ENCODE data around the gene HIVEP1. TPM values are rescaled to one million over a fixed set of nuclear protein-coding genes. Genes with fewer than 3 reads are reported as not detected.

Gene HIVEP1
- total RNA-seq, 1 donor from 2014 or later = 15.2 TPM

GRCh38 chr6:12017876-12018401, 5.8 kb downstream of the HIVEP1 start:
- no peak for DNase-seq (ENCODE audit: low spot score)

DNA sequence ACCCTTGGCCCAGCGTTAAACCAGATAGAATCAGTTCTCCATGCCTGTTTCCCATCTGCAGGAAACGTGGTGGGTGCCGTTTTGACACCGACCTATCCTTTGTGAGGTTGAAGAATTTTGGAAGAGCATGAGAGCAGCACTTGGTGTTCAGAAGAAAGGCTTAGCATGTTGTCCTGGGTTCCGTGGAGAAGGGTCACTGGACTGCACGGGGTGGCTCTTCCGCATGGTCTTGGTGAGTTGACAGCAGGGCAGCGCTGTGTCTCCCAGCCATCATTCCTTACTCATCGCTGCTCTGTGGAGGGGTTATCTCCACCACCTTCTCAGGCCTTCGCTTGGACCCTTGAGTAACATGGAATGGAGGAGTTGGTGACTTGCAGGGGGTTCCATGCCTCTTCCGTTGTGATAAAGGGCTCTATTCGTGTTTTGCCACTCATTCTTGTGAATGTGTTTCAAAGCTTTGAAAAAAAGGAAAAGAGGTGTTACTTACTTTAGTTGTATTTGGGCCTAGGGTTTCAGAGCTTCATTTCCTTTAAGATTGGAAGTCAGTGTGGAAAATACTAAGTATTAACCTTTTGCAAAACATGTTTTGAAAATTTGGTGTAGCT, 8.2 kb downstream of the HIVEP1 start:
- no peak for DNase-seq (ENCODE audit: low spot score)

DNA sequence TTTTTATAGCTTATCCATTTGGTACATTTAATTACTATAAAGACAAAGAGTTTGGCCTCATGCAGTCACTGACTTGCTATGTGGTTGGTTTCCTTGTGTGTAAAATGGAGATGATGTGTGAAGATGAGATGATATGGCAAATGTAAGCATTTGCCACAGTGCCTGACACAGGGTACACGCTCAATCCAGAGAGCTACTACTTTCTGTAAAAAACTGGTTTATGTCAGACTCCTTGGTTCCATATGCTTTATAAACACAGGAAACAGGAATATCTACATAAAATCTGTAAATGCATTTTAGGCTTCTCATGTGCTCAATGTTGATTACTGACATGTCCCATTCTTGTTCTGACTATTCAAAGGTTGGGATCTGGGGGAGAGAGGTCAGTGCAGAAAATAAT, 10.4 kb downstream of the HIVEP1 start:
- no peak for DNase-seq (ENCODE audit: low spot score)

DNA sequence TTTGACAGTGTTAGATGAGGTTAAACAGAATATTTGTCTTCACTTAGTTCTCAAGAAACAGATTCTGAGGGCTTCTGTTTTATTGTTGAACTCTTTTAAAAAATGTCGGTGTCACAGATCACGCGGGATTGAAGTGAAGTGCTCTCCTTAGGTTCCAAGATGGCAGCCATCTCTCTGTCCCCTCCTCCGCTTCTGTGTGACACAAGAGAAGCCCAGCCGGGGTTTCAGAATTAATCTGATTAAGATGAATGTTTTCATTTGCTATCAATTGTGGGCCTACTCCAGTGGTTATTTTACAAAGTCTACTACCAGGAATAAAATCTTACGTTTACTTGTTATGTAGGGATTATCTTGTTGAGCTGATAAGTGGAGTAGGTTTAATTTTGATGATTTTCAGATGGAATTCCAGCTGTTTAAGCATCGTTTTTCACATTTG, 10.9 kb downstream of the HIVEP1 start:
- no peak for DNase-seq (ENCODE audit: low spot score)

DNA sequence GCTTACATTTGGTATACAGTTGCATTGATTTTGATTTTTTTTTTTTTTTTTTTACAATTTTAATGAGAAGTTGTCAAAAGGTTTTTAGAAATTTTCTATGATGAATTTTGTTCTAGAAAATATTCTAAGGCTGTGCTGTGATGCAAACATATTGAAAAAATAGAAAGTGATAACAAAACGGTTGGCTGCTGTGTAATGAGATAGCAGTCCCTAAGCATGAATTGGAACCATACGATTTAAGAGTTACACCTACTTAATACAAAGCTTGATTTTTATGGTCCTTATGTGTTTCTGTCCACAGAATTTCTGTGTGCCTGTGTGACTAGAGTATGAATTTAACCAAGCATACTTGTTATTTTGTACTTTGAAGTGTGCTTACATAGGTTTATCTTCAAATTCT, 12.1 kb downstream of the HIVEP1 start:
- no peak for DNase-seq (ENCODE audit: low spot score)

DNA sequence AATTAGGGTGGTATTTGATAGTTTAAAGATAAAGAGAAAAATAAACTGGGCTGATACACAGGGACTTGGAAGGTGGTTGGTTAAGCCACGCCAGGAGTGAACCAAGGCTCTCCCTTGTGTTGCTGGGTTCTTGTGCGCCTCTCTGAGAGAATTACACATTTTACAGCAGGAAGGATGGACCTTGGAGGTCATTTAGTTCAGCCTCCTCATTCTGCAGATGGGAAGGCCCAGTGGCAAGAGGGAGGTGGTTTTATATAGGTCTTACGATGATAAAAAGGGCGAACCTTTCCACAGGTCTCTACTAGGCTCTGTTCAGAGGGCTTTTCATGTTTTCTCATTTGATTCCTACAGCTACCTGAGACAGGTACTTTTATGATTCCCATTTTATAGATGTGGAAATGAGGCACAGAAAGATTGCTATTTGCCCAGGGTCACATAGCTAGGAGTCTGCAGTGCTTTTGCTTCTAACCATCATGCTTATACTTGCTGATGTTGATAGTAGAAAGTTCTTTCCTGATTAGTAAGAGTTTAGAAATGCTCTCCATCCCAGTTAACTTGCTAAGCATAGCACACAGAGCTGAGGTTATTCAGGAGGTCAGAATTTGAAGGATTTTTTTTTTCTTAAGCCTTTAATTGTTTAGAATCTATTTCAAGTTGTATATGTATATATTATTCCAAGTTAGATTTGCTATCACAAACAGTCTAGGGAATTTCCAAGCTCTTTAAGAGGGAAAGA, 12.8 kb downstream of the HIVEP1 start:
- DNase-seq (ENCODE audit: low spot score) = no peak

- DNase-seq (ENCODE audit: low spot score) = no peak
Observed at GRCh38 chr6:12026120-12026519, 14.0 kb downstream of the HIVEP1 start.

- DNase-seq (ENCODE audit: low spot score) = no peak
Observed at GRCh38 chr6:12026833-12027232, 14.7 kb downstream of the HIVEP1 start.

- DNase-seq (ENCODE audit: low spot score) = no peak
Observed at GRCh38 chr6:12028213-12028612, 16.1 kb downstream of the HIVEP1 start.

- DNase-seq (ENCODE audit: low spot score) = no peak
Observed at GRCh38 chr6:12029979-12030737, 18.0 kb downstream of the HIVEP1 start.

GRCh38 chr6:12030993-12031550, 19.0 kb downstream of the HIVEP1 start:
- no peak for DNase-seq (ENCODE audit: low spot score)

DNA sequence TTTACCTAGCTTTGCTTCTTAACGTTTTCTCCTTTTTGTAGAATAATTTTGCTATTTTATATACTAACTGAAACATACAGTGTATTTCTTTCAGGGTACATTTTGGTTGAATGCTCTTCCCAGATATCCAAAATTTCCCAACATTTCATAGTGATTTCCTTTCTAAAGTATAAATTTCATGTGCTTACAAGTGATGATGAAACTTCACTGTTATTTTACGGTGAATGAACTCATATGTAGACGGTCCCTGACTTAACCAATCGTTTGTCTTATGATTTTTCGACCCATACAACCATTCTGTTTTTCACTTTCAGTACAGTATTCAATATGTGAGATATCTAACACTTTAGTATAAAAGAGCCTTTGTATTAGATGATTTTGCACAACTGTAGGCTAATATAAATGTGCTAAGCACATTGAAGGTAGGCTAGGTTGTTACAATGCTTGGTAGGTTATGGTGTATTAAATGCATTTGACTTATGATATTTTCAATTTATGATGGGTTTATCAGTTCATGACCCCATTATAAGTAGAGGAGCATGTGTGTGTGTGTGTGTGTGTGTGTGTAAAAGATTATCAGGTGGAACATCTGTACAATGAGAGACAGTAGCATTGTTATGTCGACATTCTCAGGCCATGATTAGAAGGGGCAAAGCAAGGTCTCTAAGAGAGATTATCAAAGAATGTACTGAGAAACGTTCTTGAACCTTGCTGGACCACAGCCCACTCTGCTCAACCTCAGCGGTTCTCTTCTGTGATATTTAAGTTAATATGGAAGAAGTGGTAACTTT, 20.9 kb downstream of the HIVEP1 start:
- no peak for DNase-seq (ENCODE audit: low spot score)

DNA sequence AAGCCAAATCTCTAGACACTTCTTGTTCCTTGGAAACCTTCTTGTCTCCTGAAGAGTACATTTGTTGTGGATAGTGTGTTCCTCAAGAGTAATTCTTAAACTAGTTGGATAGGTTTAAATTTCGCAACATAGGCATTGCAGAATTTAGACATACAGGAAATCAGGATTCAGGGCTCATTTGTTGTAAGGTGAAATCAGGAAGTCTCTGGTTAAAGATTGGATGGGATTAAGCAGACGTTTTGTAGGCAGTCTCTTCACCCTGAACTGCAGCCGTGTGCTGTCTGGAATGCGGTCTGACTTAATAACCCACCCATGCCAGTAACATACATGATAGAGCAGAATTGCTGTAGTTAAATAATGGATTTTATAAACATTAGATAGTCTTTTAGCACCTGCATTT, 21.7 kb downstream of the HIVEP1 start:
- DNase-seq (ENCODE audit: low spot score) = no peak

GRCh38 chr6:12034349-12034748, 22.2 kb downstream of the HIVEP1 start:
- DNase-seq (ENCODE audit: low spot score) = no peak

DNA sequence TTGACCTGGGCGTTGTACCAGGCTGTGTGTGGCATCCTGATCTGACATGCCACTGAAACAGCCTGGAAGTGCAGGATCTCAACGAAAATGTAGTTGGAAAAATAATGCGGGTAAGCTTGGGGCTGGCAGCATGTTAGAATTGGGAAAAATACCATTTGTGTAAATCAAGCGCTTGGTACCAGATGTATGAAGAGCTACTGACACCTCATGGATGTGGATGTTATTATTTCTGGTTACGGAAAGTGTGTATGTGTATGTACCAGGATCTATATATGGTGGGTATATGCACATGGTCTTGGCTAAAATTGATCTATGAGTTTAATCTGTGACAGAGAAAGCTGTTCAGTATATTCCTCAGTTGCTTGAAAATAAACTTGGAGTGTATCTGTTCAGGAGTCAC, 22.7 kb downstream of the HIVEP1 start:
- DNase-seq (ENCODE audit: low spot score) = no peak

DNA sequence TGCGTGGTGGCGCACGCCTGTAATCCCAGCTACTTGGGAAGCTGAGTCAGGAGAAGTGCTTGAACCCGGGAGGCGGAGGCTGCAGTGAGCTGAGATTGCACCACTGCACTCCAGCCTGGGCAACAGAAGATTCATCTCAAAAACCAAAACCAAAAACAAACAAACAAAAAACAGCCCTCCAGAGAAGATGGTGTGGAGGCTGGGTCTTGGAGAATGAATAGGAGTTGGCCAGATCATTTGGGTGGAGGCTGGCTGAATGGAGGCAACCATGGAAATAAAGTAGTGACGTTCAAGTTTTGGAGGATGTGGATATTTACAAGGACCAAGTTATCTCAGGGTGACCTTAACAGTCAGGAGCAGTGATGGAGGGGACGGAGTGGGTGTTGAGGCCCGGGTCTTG, 24.7 kb downstream of the HIVEP1 start:
- DNase-seq (ENCODE audit: low spot score) = no peak

- DNase-seq (ENCODE audit: low spot score) = no peak
Observed at GRCh38 chr6:12037798-12038197, 25.7 kb downstream of the HIVEP1 start.

GRCh38 chr6:12039540-12040459, 27.7 kb downstream of the HIVEP1 start:
- no peak for DNase-seq (ENCODE audit: low spot score)

- DNase-seq (ENCODE audit: low spot score) = no peak
Observed at GRCh38 chr6:12047304-12047703, 35.2 kb downstream of the HIVEP1 start.

GRCh38 chr6:12047792-12048432, 35.8 kb downstream of the HIVEP1 start:
- DNase-seq (ENCODE audit: low spot score) = no peak
